Measurements from ENCODE around the gene HTR3A.

DNA sequence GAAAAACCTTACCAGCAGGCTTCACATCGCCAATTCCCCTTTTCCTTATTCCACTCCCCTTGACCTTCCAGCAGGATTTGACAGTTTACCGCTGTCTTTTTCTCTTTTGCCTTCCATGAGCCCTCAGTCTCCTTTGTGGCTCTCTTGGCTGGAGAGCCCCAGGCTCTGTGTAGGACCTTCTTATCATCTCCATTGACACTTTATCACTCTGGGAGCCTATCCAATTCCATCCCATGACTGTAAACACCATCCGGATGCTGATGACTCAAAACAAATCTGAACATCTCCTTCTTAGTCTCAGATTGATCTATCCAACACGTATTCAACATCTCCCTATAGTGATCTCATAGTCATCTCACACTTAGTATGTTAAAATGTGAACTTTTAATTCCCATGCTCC, 36.0 kb downstream of the HTR3A start:
- TF ChIP-seq EZH2 (optimal IDR thresholded peaks at IDR 0.05; ENCODE audit: low read depth, low read length) (no peak), CTCF (IDR thresholded peaks at IDR 0.05; ENCODE audit: low read length) (no peak)

All from MM.1S (cell line).